Ishikawa (cell line): ENCODE results near the gene FBXO17.

Experiments used
- CEBPB ChIP-seq: IDR thresholded peaks from 2 replicates; pipeline ENCODE4 v1.6.1; 2012
- CREB1 ChIP-seq: IDR thresholded peaks from 2 replicates; pipeline ENCODE4 v1.6.1; 2012; ENCODE audit warnings: low read depth
- EP300 ChIP-seq: IDR thresholded peaks from 2 replicates; pipeline ENCODE4 v1.6.1; 2012; ENCODE audit warnings: borderline replicate concordance
- FOXM1 ChIP-seq: IDR thresholded peaks from 2 replicates; pipeline ENCODE4 v1.6.1; 2012; ENCODE audit warnings: low read depth, borderline replicate concordance
- MAX ChIP-seq: IDR thresholded peaks from 2 replicates; pipeline ENCODE4 v1.6.1; 2012
- RAD21 ChIP-seq: IDR thresholded peaks from 2 replicates; pipeline ENCODE4 v1.6.1; 2012; ENCODE audit warnings: low read depth
- TAF1 ChIP-seq: IDR thresholded peaks from 2 replicates; pipeline ENCODE4 v1.6.1; 2012; ENCODE audit warnings: low read depth, mild to moderate bottlenecking
- TEAD4 ChIP-seq: IDR thresholded peaks from 2 replicates; pipeline ENCODE4 v1.6.1; 2012
- USF1 ChIP-seq: IDR thresholded peaks from 2 replicates; pipeline ENCODE4 v1.6.1; 2012
- YY1 ChIP-seq: IDR thresholded peaks from 2 replicates; pipeline ENCODE4 v1.6.1; 2012; ENCODE audit warnings: low read depth
- ZBTB7A ChIP-seq: IDR thresholded peaks from 2 replicates; pipeline ENCODE4 v1.6.1; 2012; ENCODE audit warnings: low read depth
- TF ChIP-seq, protein P1 (sequence below): IDR thresholded peaks from 2 replicates; pipeline ENCODE4 v1.6.1; 2012; ENCODE audit warnings: low read depth, mild to moderate bottlenecking

DNA sequence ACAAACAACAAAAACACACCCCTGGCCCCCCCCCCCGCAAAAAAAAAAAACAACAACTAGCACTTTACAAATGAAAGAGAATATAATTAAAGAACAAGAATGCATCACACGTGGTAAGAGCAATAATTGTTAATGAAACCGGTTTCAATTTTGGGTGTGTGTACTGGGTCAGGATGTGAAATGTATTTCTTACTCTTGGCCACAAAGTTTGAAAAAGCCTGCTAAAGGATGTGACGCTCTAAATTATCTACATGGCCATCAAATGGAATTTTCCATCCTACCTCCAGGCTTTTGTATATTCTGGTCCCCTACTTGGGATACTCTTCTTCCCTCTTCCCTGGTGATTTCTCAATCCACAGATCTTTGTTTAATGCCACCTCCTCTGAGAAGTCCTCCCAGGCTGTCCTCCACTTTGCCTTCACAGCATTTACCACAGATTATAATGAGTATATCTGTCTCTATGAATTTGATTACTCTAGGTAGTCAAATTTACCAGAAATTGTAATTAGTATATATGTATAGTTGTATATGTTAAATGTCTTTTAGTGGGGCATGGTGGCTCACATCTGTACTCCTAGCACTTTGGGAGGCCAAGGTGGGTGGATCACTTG lies 47.0 kb downstream of the FBXO17 start:
- no peak for TF ChIP-seq FOXM1
- TF ChIP-seq RAD21, result no peak
- no peak for TF ChIP-seq USF1
- TF ChIP-seq TAF1, result no peak
- no peak for TF ChIP-seq CEBPB
- TF ChIP-seq EP300, result no peak
- TF ChIP-seq CREB1, result no peak
- TF ChIP-seq, protein P1, sequence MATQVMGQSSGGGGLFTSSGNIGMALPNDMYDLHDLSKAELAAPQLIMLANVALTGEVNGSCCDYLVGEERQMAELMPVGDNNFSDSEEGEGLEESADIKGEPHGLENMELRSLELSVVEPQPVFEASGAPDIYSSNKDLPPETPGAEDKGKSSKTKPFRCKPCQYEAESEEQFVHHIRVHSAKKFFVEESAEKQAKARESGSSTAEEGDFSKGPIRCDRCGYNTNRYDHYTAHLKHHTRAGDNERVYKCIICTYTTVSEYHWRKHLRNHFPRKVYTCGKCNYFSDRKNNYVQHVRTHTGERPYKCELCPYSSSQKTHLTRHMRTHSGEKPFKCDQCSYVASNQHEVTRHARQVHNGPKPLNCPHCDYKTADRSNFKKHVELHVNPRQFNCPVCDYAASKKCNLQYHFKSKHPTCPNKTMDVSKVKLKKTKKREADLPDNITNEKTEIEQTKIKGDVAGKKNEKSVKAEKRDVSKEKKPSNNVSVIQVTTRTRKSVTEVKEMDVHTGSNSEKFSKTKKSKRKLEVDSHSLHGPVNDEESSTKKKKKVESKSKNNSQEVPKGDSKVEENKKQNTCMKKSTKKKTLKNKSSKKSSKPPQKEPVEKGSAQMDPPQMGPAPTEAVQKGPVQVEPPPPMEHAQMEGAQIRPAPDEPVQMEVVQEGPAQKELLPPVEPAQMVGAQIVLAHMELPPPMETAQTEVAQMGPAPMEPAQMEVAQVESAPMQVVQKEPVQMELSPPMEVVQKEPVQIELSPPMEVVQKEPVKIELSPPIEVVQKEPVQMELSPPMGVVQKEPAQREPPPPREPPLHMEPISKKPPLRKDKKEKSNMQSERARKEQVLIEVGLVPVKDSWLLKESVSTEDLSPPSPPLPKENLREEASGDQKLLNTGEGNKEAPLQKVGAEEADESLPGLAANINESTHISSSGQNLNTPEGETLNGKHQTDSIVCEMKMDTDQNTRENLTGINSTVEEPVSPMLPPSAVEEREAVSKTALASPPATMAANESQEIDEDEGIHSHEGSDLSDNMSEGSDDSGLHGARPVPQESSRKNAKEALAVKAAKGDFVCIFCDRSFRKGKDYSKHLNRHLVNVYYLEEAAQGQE, result no peak
- no peak for TF ChIP-seq TEAD4
- no peak for TF ChIP-seq YY1
- TF ChIP-seq MAX, result no peak
- no peak for TF ChIP-seq ZBTB7A
